WTC11 (cell line): ENCODE data around the gene WDR90.

Experiments used
- CBFB ChIP-seq: sonication (generic); formaldehyde crosslinking; IDR thresholded peaks from 2 replicates; pipeline ENCODE4 v1.8.1; 2022; ENCODE audit warnings: mild to moderate bottlenecking, low read depth, missing genetic modification reagents
- ESRRA ChIP-seq: sonication (generic); formaldehyde crosslinking; IDR thresholded peaks from 2 replicates; pipeline ENCODE4 v1.8.1; 2022; ENCODE audit warnings: mild to moderate bottlenecking, missing genetic modification reagents, borderline replicate concordance
- NFATC4 ChIP-seq: fragments of 250-450 bp; sonication (Bioruptor Pico); IDR thresholded peaks from 2 replicates; pipeline ENCODE4 v1.9.0; 2021; ENCODE audit warnings: mild to moderate bottlenecking
- OVOL2 ChIP-seq: fragments of 250-450 bp; sonication (Bioruptor Pico); IDR thresholded peaks from 2 replicates; pipeline ENCODE4 v1.9.0; 2021; ENCODE audit warnings: mild to moderate bottlenecking, borderline replicate concordance
- PRRX2 ChIP-seq: fragments of 250-450 bp; sonication (Bioruptor Pico); IDR thresholded peaks from 2 replicates; pipeline ENCODE4 v1.8.0; 2021; ENCODE audit warnings: mild to moderate bottlenecking
- TEAD4 ChIP-seq: sonication (generic); formaldehyde crosslinking; IDR thresholded peaks from 2 replicates; pipeline ENCODE4 v1.8.0; 2022; ENCODE audit warnings: mild to moderate bottlenecking, missing genetic modification reagents
- ZNF263 ChIP-seq: sonication (generic); formaldehyde crosslinking; IDR thresholded peaks from 2 replicates; pipeline ENCODE4 v1.8.1; 2022; ENCODE audit warnings: low read depth, mild to moderate bottlenecking, moderate library complexity, missing genetic modification reagents
- TF ChIP-seq, protein P1 (sequence below): sonication (generic); formaldehyde crosslinking; IDR thresholded peaks from 2 replicates; pipeline ENCODE4 v1.8.1; 2023; ENCODE audit warnings: mild to moderate bottlenecking, missing genetic modification reagents
- TF ChIP-seq, protein P2 (sequence below): fragments of 200-600 bp; IDR thresholded peaks from 2 replicates; pipeline ENCODE4 v1.8.0; 2022; ENCODE audit warnings: antibody characterized with exemption
- TF ChIP-seq, protein P3 (sequence below): sonication (generic); formaldehyde crosslinking; IDR thresholded peaks from 2 replicates; pipeline ENCODE4 v1.8.0; 2022; ENCODE audit warnings: mild to moderate bottlenecking, missing genetic modification reagents

DNA sequence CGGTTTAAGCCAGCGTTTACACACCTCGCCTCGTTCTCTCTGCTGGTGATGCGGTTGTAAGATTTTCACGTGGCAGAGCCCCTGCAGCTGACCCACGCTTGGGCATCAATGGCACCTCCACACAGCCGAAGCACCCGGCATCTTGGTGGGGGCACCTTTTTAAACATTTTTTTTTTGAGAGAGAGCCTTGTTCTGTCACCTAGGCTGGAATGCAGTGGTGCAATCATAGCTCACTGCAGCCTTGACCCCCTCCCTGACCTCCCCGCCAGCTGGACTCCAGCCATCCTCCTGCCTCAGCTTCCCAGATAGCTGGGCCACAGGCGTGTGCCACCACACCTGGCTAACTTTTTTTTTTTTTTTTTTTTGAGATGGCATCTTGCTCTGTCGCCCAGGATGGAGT, 4.9 kb downstream of the WDR90 start:
- TF ChIP-seq, protein P1, sequence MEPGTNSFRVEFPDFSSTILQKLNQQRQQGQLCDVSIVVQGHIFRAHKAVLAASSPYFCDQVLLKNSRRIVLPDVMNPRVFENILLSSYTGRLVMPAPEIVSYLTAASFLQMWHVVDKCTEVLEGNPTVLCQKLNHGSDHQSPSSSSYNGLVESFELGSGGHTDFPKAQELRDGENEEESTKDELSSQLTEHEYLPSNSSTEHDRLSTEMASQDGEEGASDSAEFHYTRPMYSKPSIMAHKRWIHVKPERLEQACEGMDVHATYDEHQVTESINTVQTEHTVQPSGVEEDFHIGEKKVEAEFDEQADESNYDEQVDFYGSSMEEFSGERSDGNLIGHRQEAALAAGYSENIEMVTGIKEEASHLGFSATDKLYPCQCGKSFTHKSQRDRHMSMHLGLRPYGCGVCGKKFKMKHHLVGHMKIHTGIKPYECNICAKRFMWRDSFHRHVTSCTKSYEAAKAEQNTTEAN (CRISPR knock-in tag), result no peak
- TF ChIP-seq, protein P2, sequence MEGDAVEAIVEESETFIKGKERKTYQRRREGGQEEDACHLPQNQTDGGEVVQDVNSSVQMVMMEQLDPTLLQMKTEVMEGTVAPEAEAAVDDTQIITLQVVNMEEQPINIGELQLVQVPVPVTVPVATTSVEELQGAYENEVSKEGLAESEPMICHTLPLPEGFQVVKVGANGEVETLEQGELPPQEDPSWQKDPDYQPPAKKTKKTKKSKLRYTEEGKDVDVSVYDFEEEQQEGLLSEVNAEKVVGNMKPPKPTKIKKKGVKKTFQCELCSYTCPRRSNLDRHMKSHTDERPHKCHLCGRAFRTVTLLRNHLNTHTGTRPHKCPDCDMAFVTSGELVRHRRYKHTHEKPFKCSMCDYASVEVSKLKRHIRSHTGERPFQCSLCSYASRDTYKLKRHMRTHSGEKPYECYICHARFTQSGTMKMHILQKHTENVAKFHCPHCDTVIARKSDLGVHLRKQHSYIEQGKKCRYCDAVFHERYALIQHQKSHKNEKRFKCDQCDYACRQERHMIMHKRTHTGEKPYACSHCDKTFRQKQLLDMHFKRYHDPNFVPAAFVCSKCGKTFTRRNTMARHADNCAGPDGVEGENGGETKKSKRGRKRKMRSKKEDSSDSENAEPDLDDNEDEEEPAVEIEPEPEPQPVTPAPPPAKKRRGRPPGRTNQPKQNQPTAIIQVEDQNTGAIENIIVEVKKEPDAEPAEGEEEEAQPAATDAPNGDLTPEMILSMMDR, result no peak
- TF ChIP-seq OVOL2 (no peak), TEAD4 (CRISPR knock-in tag) (no peak), NFATC4 (CRISPR knock-in tag) (no peak), ZNF263 (no peak), ESRRA (CRISPR knock-in tag) (no peak), PRRX2 (CRISPR knock-in tag) (no peak), CBFB (CRISPR knock-in tag) (no peak)
- TF ChIP-seq, protein P3, sequence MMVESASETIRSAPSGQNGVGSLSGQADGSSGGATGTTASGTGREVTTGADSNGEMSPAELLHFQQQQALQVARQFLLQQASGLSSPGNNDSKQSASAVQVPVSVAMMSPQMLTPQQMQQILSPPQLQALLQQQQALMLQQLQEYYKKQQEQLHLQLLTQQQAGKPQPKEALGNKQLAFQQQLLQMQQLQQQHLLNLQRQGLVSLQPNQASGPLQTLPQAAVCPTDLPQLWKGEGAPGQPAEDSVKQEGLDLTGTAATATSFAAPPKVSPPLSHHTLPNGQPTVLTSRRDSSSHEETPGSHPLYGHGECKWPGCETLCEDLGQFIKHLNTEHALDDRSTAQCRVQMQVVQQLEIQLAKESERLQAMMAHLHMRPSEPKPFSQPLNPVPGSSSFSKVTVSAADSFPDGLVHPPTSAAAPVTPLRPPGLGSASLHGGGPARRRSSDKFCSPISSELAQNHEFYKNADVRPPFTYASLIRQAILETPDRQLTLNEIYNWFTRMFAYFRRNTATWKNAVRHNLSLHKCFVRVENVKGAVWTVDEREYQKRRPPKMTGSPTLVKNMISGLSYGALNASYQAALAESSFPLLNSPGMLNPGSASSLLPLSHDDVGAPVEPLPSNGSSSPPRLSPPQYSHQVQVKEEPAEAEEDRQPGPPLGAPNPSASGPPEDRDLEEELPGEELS (CRISPR knock-in tag), result no peak
